ENCODE measurements around the gene GATA5.

DNA sequence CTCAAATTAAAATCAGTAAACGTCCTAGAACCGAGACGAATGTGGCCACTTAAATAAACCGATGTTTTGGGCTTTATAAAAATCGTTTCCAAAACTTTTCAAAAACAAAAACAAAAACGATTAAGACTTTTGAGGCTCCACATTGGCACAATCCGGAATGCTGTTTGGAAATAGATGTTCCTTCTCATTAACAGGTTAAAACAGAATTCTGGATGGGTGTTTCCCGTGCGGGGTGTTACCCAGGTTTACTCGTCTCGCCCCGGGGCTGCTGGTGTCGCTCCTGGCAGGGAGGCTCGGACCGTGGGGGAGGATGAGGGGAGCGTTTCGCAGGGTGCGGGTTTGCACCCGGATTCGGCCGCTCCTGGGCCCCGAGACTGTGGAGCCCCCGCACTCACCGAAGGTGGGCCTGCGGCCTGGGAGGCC is 1.2 kb downstream of the GATA5 start:
- TF ChIP-seq, protein P1, sequence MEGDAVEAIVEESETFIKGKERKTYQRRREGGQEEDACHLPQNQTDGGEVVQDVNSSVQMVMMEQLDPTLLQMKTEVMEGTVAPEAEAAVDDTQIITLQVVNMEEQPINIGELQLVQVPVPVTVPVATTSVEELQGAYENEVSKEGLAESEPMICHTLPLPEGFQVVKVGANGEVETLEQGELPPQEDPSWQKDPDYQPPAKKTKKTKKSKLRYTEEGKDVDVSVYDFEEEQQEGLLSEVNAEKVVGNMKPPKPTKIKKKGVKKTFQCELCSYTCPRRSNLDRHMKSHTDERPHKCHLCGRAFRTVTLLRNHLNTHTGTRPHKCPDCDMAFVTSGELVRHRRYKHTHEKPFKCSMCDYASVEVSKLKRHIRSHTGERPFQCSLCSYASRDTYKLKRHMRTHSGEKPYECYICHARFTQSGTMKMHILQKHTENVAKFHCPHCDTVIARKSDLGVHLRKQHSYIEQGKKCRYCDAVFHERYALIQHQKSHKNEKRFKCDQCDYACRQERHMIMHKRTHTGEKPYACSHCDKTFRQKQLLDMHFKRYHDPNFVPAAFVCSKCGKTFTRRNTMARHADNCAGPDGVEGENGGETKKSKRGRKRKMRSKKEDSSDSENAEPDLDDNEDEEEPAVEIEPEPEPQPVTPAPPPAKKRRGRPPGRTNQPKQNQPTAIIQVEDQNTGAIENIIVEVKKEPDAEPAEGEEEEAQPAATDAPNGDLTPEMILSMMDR (IDR thresholded peaks at IDR 0.05; ENCODE audit: insufficient read depth, low read length, poor library complexity, severe bottlenecking), result no peak
- no peak for TF ChIP-seq EZH2phosphoT487 (conservative IDR thresholded peaks at IDR 0.05; ENCODE audit: low read length)

Data from SU-DHL-6 (cell line).